A549 (cell line): ENCODE results near the gene PRSS2.

Source experiments
- EHMT2 ChIP-seq: fragments of 200-600 bp; sonication (generic); IDR thresholded peaks from 2 replicates; pipeline ENCODE4 v1.6.1; 2016; ENCODE audit warnings: antibody characterized with exemption, low read depth, mild to moderate bottlenecking, moderate library complexity
- JUN ChIP-seq, 2 experiments: fragments of >200 bp; sonication (Bioruptor Twin); formaldehyde crosslinking; IDR thresholded peaks; 2 replicates in 1 of 2; 3 replicates in 1 of 2; pipeline ENCODE4 v1.6.1; 2016 to 2017
- POLR2A ChIP-seq: IDR thresholded peaks from 2 replicates; pipeline ENCODE4 v1.6.1; 2012; ENCODE audit warnings: mild to moderate bottlenecking, low read length
- TF ChIP-seq, protein P1 (sequence below): fragments of >200 bp; sonication (Bioruptor Twin); formaldehyde crosslinking; IDR thresholded peaks from 3 replicates; pipeline ENCODE4 v1.5.1; 2016
- TF ChIP-seq, protein P2 (sequence below): fragments of 450-650 bp; IDR thresholded peaks from 2 replicates; pipeline ENCODE4 v1.6.1; 2014; ENCODE audit warnings: antibody characterized with exemption

DNA sequence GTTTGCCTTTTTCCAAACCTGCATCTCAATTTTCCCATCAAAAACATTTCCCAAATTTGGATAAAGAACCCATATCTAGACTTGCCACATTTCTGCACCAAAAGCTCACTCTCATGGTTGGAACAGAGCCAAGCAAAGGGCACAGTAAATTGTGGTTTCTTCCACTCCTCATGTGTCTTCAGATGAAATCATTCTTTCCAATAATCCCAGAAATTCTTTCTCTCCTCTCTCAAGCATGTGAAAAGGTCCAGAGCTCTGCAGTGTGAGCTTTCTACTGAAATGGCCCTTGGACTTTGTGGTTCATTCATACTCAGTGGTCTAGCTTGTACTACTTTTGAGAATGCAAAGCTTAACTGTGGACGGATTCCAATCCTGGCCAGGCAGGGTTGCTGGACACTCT is 19.8 kb downstream of the PRSS2 start:
- no peak for TF ChIP-seq JUN (IDR thresholded peaks at IDR 0.05)
- TF ChIP-seq POLR2A = no peak
- TF ChIP-seq, protein P1, sequence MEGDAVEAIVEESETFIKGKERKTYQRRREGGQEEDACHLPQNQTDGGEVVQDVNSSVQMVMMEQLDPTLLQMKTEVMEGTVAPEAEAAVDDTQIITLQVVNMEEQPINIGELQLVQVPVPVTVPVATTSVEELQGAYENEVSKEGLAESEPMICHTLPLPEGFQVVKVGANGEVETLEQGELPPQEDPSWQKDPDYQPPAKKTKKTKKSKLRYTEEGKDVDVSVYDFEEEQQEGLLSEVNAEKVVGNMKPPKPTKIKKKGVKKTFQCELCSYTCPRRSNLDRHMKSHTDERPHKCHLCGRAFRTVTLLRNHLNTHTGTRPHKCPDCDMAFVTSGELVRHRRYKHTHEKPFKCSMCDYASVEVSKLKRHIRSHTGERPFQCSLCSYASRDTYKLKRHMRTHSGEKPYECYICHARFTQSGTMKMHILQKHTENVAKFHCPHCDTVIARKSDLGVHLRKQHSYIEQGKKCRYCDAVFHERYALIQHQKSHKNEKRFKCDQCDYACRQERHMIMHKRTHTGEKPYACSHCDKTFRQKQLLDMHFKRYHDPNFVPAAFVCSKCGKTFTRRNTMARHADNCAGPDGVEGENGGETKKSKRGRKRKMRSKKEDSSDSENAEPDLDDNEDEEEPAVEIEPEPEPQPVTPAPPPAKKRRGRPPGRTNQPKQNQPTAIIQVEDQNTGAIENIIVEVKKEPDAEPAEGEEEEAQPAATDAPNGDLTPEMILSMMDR = no peak
- no peak for TF ChIP-seq EHMT2
- TF ChIP-seq, protein P2, sequence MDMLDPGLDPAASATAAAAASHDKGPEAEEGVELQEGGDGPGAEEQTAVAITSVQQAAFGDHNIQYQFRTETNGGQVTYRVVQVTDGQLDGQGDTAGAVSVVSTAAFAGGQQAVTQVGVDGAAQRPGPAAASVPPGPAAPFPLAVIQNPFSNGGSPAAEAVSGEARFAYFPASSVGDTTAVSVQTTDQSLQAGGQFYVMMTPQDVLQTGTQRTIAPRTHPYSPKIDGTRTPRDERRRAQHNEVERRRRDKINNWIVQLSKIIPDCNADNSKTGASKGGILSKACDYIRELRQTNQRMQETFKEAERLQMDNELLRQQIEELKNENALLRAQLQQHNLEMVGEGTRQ = no peak
